Ectodermal cell (in vitro differentiated cells): ENCODE measurements around the gene SERPINA3.
"Not testable (repeated sequence)": the region's sequence is repeated elsewhere in the genome, so short reads cannot be mapped to it uniquely, and the experiment has no call there.

Source experiments
- H3K27ac ChIP-seq: 2 replicates; pipeline ENCODE4 v1.7.0; 2013; ENCODE audit warnings: mild to moderate bottlenecking, low read depth, low read length; ENCODE audit not compliant: insufficient read depth, poor library complexity, severe bottlenecking
- H3K27me3 ChIP-seq: 2 replicates; pipeline ENCODE4 v1.7.0; 2013; ENCODE audit warnings: mild to moderate bottlenecking, low read length; ENCODE audit not compliant: insufficient read depth, control insufficient read depth, poor library complexity, severe bottlenecking
- H3K36me3 ChIP-seq: one replicate; pipeline ENCODE4 v1.7.0; 2013; ENCODE audit warnings: low read length; ENCODE audit not compliant: control insufficient read depth, insufficient read depth
- H3K4me1 ChIP-seq: one replicate; pipeline ENCODE4 v1.7.0; 2013; ENCODE audit warnings: low read length; ENCODE audit not compliant: control insufficient read depth, insufficient read depth
- H3K4me3 ChIP-seq: 2 replicates; pipeline ENCODE4 v1.7.0; 2013; ENCODE audit warnings: low read depth, low read length, control low read depth; ENCODE audit not compliant: insufficient read depth
- H3K9me3 ChIP-seq: 2 replicates; pipeline ENCODE4 v1.7.0; 2013; ENCODE audit warnings: mild to moderate bottlenecking, low read length, moderate library complexity; ENCODE audit not compliant: control insufficient read depth
- WGBS, 2 experiments: methylation state at CpG; one replicate each; pipeline ENCODE4 v1.1.7; 2013; ENCODE audit warnings: missing lambda C conversion rate in 2 of 2; 5-methylcytosine and 5-hydroxymethylcytosine counted together

SERPINA3 gene

DNA sequence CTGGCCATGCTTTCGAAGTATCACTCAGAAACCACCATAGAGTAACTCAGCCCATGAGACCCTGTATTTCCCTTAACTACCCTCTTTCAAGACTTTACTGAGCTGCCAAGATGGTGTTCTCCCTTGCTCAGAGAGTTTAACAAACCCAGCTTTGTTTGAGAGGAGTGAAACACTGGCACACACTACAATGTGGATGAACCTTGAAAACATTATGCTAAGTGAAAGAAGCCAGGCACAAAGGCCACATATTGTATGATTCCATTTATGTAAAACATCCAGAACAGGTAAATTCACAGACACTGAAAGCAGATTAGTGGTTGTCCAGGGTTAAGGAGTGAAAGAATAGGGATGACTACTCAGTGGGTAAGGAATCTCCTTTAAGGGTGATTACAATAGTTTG lies 18.9 kb downstream of the SERPINA3 start:
- Histone ChIP-seq H3K4me1 (no peaks in the 10 kb centered on the region), H3K27me3 (no peaks in the 10 kb centered on the region), H3K27ac (no peak overlapping the region), H3K4me3 (no peak overlapping the region), H3K9me3 (no peaks in the 10 kb centered on the region), H3K36me3 (no peaks in the 10 kb centered on the region)
- 92 to 94% methylated on average over 1 of the region's 1 CpG for WGBS, 2 experiments

DNA sequence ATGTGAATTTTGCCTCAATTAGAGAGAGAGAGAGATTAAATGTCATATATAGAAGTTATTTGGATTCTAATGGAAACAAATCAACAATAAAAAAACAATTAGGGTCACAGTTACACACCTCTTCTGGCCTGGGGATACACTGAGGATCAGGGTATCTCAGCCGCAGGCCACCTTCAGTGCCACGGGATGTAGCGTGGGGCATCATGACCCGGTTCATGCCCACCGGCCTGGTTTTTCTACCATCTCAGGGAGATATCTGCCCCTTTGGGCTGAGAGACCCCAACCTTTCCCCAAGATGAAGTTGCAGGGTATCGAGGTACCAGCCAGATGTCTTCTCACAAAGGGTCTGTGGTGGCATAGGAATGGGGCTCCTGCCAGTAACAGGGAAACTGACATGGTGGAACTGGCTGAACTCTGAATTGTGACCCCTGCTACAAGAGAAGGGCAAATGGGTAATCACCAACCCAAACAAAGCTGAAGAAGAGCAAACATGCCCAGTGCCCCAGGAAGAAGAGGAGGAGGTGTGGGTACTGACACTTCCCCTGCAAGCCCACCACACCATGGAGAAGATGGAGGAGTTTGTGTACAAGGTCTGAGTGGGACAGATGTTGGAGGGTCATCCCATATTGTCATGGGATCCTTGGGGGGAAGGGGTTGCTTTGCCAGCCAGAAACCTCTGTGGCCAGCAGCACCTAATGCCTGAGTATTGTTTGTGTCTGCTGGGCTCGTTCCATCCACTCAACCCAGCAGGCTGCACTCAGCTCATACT lies 19.5 kb downstream of the SERPINA3 start:
- no peak overlapping the region for H3K4me3 ChIP-seq
- H3K27ac ChIP-seq = no peak overlapping the region
- WGBS, 2 experiments = 94 to 96% methylated on average over 7 of the region's 7 CpGs
- H3K36me3 ChIP-seq = no peaks in the 10 kb centered on the region
- no peaks in the 10 kb centered on the region for H3K4me1 ChIP-seq
- no peaks in the 10 kb centered on the region for H3K27me3 ChIP-seq
- H3K9me3 ChIP-seq = no peaks in the 10 kb centered on the region

DNA sequence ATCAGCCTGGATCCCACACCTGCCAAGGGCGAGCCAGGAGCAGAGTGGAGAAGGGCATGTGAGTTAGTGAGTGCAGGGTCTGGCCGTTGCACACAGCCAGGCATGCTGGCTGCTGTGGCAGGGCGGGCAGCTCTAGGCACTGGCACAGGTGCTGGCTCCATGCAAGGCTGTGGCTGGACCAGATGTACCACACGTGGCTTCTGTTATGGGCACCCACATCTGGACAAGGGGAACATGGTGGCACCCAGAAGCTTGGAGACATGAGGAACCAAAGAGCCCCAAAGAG lies 20.1 kb downstream of the SERPINA3 start:
- H3K9me3 ChIP-seq = no peaks in the 10 kb centered on the region
- no peak overlapping the region for H3K27ac ChIP-seq
- no peak overlapping the region for H3K4me3 ChIP-seq
- H3K27me3 ChIP-seq = no peaks in the 10 kb centered on the region
- no peaks in the 10 kb centered on the region for H3K4me1 ChIP-seq
- WGBS, 2 experiments = 88 to 90% methylated on average over 4 of the region's 4 CpGs
- no peaks in the 10 kb centered on the region for H3K36me3 ChIP-seq

DNA sequence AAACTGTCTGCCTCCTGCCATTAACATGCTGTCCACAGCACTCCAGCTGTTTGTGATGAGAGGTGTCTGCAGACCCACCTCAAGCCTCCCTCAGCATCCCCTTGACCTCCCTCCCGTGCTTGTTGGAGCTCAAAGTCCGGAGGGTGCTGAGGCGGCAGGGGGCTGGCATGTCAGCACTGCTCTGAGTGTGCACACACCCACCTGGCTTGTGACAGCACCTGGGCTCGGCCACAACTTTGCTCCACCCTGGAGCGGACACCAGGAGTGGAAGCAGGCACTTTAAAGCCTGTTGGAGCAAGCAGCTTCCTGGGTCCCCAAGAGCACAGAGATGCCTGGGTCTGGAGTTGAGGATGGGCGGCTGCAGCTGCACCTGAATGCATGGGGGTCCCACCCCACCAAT lies 20.9 kb downstream of the SERPINA3 start:
- no peaks in the 10 kb centered on the region for H3K9me3 ChIP-seq
- H3K27ac ChIP-seq = no peak overlapping the region
- H3K4me1 ChIP-seq = no peaks in the 10 kb centered on the region
- no peaks in the 10 kb centered on the region for H3K27me3 ChIP-seq
- 87 to 93% methylated on average over 6 of the region's 6 CpGs for WGBS, 2 experiments
- H3K36me3 ChIP-seq = no peaks in the 10 kb centered on the region
- no peak overlapping the region for H3K4me3 ChIP-seq

DNA sequence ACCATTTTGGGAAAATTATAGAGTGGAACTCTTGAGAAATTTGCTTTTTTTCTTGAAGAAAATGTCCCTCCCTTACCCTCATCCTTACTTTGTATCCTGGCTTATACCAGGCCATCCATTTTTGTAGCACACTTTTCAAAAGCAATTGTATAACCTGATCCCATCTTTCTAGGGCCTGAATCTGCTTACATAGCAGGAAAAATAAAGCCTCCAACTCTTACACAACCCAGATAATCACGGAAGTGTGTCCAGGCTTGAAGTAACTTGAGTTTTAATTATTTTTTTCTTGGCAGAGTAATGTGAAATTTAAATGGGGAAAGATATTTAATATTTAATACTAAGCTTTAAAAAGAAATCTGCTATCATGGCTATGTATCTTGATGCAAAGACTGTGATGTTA lies 23.0 kb downstream of the SERPINA3 start:
- Histone ChIP-seq H3K4me3 (no peak overlapping the region), H3K27me3 (no peaks in the 10 kb centered on the region), H3K27ac (no peak overlapping the region), H3K4me1 (no peaks in the 10 kb centered on the region), H3K9me3 (no peaks in the 10 kb centered on the region), H3K36me3 (no peaks in the 10 kb centered on the region)
- 100% methylated on average over 1 of the region's 1 CpG; no CpG with 5 or more reads in 1 of the 2 experiments for WGBS, 2 experiments

DNA sequence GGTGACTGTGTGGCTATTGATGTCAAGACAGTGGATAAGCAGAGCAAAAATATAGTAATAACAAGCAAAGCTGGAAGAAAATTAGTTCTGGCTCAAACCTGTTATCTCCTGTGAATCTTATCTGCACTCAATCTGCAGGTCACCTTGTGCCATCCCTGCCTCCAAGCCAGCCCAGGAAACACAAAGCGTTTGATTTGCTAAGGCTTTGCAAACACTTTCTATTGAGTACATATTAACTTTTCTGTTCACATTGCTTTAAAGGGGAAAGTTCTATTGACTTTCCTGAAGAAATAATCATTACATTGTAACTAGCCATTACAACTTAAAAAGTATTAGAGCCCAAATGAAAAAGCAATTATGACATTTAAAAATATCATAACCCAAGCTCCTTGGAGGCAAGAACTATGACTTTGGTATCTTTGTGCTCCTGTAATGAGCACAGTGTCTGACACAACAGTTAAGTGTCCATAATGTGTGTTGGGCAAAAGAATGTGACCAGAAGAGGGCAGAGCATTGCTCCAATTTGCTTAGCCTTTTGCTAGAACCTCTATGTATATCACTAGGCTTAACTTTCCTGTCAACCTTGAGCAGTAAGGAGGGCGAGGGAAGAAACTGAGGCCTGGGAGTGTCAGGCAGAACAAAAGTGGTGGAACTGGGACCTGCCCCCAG lies 24.7 kb downstream of the SERPINA3 start:
- no peaks in the 10 kb centered on the region for H3K36me3 ChIP-seq
- WGBS, 2 experiments = 77 to 91% methylated on average over 2 of the region's 2 CpGs
- no peak overlapping the region for H3K4me3 ChIP-seq
- no peaks in the 10 kb centered on the region for H3K27me3 ChIP-seq
- no peaks in the 10 kb centered on the region for H3K4me1 ChIP-seq
- no peak overlapping the region for H3K27ac ChIP-seq
- H3K9me3 ChIP-seq = no peaks in the 10 kb centered on the region

DNA sequence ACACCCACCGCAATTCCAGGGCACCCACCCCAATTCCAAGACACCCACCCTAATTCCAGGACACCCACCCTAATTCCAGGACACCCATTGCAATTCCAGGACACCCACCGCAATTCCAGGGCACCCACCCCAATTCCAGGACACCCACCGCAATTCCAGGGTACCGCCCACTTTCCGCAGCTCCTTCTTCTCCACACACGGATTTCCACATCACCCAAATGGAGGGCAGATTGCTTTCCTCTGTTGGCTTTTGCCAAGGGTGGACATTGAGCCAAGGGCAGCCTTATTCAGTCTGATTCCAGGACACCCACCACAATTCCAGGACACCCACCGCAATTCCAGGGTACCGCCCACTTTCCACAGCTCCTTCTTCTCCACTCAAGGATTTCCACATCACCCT lies 25.6 kb downstream of the SERPINA3 start:
- H3K4me3 ChIP-seq, H3K9me3 ChIP-seq, H3K27me3 ChIP-seq, H3K36me3 ChIP-seq, H3K27ac ChIP-seq, H3K4me1 ChIP-seq: not testable (repeated sequence)
- WGBS, 2 experiments = 89 to 93% methylated on average over 7 to 8 of the region's 8 CpGs

DNA sequence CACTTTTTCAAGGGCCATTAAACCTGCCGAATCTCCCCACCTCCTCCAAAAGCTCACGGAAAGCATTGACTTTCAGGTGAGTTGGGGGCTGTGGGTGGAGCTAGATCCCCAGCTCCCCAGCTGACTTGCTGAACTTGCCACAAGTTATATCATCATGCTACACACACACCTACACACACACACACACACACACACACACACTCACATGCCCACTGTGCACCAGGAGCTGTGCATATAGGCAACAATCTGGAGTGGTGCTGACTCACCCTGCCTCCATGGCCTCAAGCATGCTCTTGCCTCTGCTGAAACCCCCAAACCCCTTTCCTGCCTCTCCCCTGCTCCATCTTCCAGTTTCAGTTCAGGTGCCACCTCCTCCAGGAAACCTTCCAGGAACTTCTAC lies 26.1 kb downstream of the SERPINA3 start:
- no peaks in the 10 kb centered on the region for H3K9me3 ChIP-seq
- H3K36me3 ChIP-seq = no peaks in the 10 kb centered on the region
- H3K27me3 ChIP-seq = no peaks in the 10 kb centered on the region
- no peak overlapping the region for H3K27ac ChIP-seq
- no peaks in the 10 kb centered on the region for H3K4me1 ChIP-seq
- no peak overlapping the region for H3K4me3 ChIP-seq
- 70 to 84% methylated on average over 2 of the region's 2 CpGs for WGBS, 2 experiments

DNA sequence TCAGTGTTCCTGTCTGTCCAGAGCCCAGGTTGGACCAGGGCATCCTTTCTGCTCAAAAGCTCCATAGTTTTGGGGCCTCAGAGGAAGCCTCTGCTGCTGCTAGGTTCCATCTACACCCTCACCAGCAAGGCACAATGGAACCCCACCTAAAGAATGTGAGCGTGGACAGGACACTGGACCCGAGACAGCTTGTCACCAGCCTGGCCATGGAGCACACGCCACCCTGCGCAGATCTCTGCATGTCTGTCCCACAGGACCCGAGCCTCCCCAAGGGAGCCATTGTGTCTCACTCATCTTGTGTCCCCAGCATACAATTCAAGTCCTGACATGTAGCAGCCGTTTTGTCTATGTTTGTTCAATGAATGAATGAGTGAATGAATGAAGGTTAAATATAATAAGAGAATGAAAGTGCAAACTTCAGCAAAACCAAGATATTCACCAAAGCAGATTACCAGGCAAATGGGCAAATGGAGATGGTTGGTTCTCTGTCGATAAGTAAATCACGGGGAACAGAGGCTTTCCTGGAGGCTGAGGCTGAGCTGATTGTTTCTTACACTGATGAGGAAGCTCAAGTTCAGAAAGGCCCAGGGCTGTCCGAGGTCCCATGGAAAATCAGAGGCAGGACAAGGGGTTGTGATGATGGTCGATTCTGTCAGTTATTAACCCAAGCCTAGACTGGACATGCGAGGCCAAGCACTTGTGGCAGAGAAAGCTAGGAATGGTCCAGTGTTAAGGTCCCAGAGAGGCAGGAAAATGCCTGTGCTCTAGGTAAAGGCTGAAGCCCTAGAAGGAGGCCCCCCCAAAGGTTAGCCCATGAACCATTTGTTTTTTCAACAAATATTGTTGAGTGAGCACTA lies 27.0 kb downstream of the SERPINA3 start:
- H3K4me3 ChIP-seq = no peak overlapping the region
- no peak overlapping the region for H3K27ac ChIP-seq
- no peaks in the 10 kb centered on the region for H3K27me3 ChIP-seq
- no peaks in the 10 kb centered on the region for H3K4me1 ChIP-seq
- no peaks in the 10 kb centered on the region for H3K9me3 ChIP-seq
- H3K36me3 ChIP-seq = no peaks in the 10 kb centered on the region
- whole genome bisulfite sequencing, 2 experiments = 93 to 95% methylated on average over 11 of the region's 11 CpGs
